ENCODE data around the gene LAMA5.

LAMA5 gene

GRCh38 chr20:62296724-62297448, 70.2 kb downstream of the LAMA5 start:
- Histone ChIP-seq H3K9me3 (ENCODE audit: insufficient read depth, low read length) (no peaks in the 10 kb centered on the region), H4K20me1 (ENCODE audit: insufficient read depth, low read length) (no peaks in the 10 kb centered on the region), H3K4me2 (ENCODE audit: low read length) (no peak overlapping the region), H2AFZ (ENCODE audit: low read depth, low read length) (no peak overlapping the region), H3K4me1 (ENCODE audit: low read length) (no peaks in the 10 kb centered on the region; the same call in 1 of the 2 replicates), H3K9ac (ENCODE audit: low read length) (no peak overlapping the region), H3K27me3 (ENCODE audit: low read depth, low read length) (no peaks in the 10 kb centered on the region), H3K4me3 (ENCODE audit: low read length) (no peak overlapping the region), H3K79me2 (ENCODE audit: low read length) (no peaks in the 10 kb centered on the region), H3K36me3 (replicated peaks; ENCODE audit: low read depth, low read length) (peaks cover 11% of the 10 kb centered on the region), H3K27ac (ENCODE audit: low read length) (no peak overlapping the region)
- TF ChIP-seq CTCF (IDR thresholded peaks at IDR 0.05; ENCODE audit: low read depth, low read length) (no peak), EZH2phosphoT487 (IDR thresholded peaks at IDR 0.05; ENCODE audit: low read depth) (no peak)

GRCh38 chr20:62294516-62294915, 72.6 kb downstream of the LAMA5 start:
- H3K9me3 ChIP-seq (ENCODE audit: insufficient read depth, low read length) = no peaks in the 10 kb centered on the region
- H3K4me3 ChIP-seq (ENCODE audit: low read length) = no peak overlapping the region
- no peak overlapping the region for H3K27ac ChIP-seq (ENCODE audit: low read length)
- H3K9ac ChIP-seq (ENCODE audit: low read length) = no peak overlapping the region
- no peak overlapping the region for H3K4me2 ChIP-seq (ENCODE audit: low read length)
- no peaks in the 10 kb centered on the region for H3K79me2 ChIP-seq (ENCODE audit: low read length)
- TF ChIP-seq CTCF (IDR thresholded peaks at IDR 0.05; ENCODE audit: low read depth, low read length) (no peak), EZH2phosphoT487 (IDR thresholded peaks at IDR 0.05; ENCODE audit: low read depth) (no peak)
- no peaks in the 10 kb centered on the region; the same call in 1 of the 2 replicates for H3K4me1 ChIP-seq (ENCODE audit: low read length)
- H3K36me3 ChIP-seq (replicated peaks; ENCODE audit: low read depth, low read length) = peaks cover 12% of the 10 kb centered on the region
- no peaks in the 10 kb centered on the region for H3K27me3 ChIP-seq (ENCODE audit: low read depth, low read length)
- H2AFZ ChIP-seq (ENCODE audit: low read depth, low read length) = no peak overlapping the region
- H4K20me1 ChIP-seq (ENCODE audit: insufficient read depth, low read length) = no peaks in the 10 kb centered on the region

GRCh38 chr20:62293946-62294345, 73.2 kb downstream of the LAMA5 start:
- H3K27me3 ChIP-seq (ENCODE audit: low read depth, low read length) = no peaks in the 10 kb centered on the region
- no peak overlapping the region for H3K27ac ChIP-seq (ENCODE audit: low read length)
- H3K36me3 ChIP-seq (replicated peaks; ENCODE audit: low read depth, low read length) = peaks cover 12% of the 10 kb centered on the region
- no peak overlapping the region for H3K9ac ChIP-seq (ENCODE audit: low read length)
- no peaks in the 10 kb centered on the region for H3K79me2 ChIP-seq (ENCODE audit: low read length)
- no peak overlapping the region for H3K4me3 ChIP-seq (ENCODE audit: low read length)
- no peak overlapping the region for H3K4me2 ChIP-seq (ENCODE audit: low read length)
- H3K4me1 ChIP-seq (ENCODE audit: low read length) = no peaks in the 10 kb centered on the region; the same call in 1 of the 2 replicates
- no peak for TF ChIP-seq CTCF (IDR thresholded peaks at IDR 0.05; ENCODE audit: low read depth, low read length)
- TF ChIP-seq EZH2phosphoT487 (IDR thresholded peaks at IDR 0.05; ENCODE audit: low read depth) = no peak
- H2AFZ ChIP-seq (ENCODE audit: low read depth, low read length) = no peak overlapping the region
- H4K20me1 ChIP-seq (ENCODE audit: insufficient read depth, low read length) = no peaks in the 10 kb centered on the region
- H3K9me3 ChIP-seq (ENCODE audit: insufficient read depth, low read length) = no peaks in the 10 kb centered on the region

- no peak overlapping the region for H3K9ac ChIP-seq (ENCODE audit: low read length)
- peaks cover 12% of the 10 kb centered on the region for H3K36me3 ChIP-seq (replicated peaks; ENCODE audit: low read depth, low read length)
- H4K20me1 ChIP-seq (ENCODE audit: insufficient read depth, low read length) = 0 out of 2 replicates have a peak, but pooled peaks cover 2% of the 10 kb centered on the region
- no peak overlapping the region for H2AFZ ChIP-seq (ENCODE audit: low read depth, low read length)
- no peaks in the 10 kb centered on the region for H3K79me2 ChIP-seq (ENCODE audit: low read length)
- no peak for TF ChIP-seq CTCF (IDR thresholded peaks at IDR 0.05; ENCODE audit: low read depth, low read length)
- no peak for TF ChIP-seq EZH2phosphoT487 (IDR thresholded peaks at IDR 0.05; ENCODE audit: low read depth)
- no peak overlapping the region for H3K27ac ChIP-seq (ENCODE audit: low read length)
- H3K9me3 ChIP-seq (ENCODE audit: insufficient read depth, low read length) = no peaks in the 10 kb centered on the region
- H3K4me2 ChIP-seq (ENCODE audit: low read length) = no peak overlapping the region
- no peak overlapping the region for H3K4me3 ChIP-seq (ENCODE audit: low read length)
- H3K27me3 ChIP-seq (ENCODE audit: low read depth, low read length) = no peaks in the 10 kb centered on the region
- H3K4me1 ChIP-seq (ENCODE audit: low read length) = no peaks in the 10 kb centered on the region; the same call in 1 of the 2 replicates
These were observed 73.9 kb downstream of the LAMA5 start for GRCh38 chr20:62293111-62293784.

Measured in OCI-LY3 (cell line).